HepG2 (cell line): ENCODE data around the gene PCOLCE2. TPM values are rescaled to one million over a fixed set of nuclear protein-coding genes. Genes with fewer than 3 reads are reported as not detected.

ENCODE experiments used
- ATF2 ChIP-seq: sonication (generic); formaldehyde crosslinking; IDR thresholded peaks from 2 replicates; pipeline ENCODE4 v1.4.0; 2020; ENCODE audit warnings: missing genetic modification reagents
- DMAP1 ChIP-seq: IDR thresholded peaks from 2 replicates; pipeline ENCODE4 v1.6.1; 2016
- GPN1 ChIP-seq: sonication (generic); formaldehyde crosslinking; IDR thresholded peaks from 2 replicates; pipeline ENCODE4 v1.5.1; 2020; ENCODE audit warnings: missing genetic modification reagents, borderline replicate concordance
- IRF2 ChIP-seq: IDR thresholded peaks from 2 replicates; pipeline ENCODE4 v1.6.1; 2018; ENCODE audit warnings: missing genetic modification reagents, missing compliant biosample characterization
- KDM6A ChIP-seq: IDR thresholded peaks from 2 replicates; pipeline ENCODE4 v1.6.1; 2016; ENCODE audit warnings: low read depth
- LRRFIP1 ChIP-seq: sonication (generic); formaldehyde crosslinking; conservative IDR thresholded peaks from 2 replicates; pipeline ENCODE4 v1.4.0; 2020; ENCODE audit warnings: missing genetic modification reagents
- MNT ChIP-seq: fragments of 450-650 bp; IDR thresholded peaks from 2 replicates; pipeline ENCODE4 v1.6.1; 2016
- MXD4 ChIP-seq: IDR thresholded peaks from 2 replicates; pipeline ENCODE4 v1.6.1; 2016; ENCODE audit warnings: mild to moderate bottlenecking, missing biosample characterization, missing genetic modification reagents
- TCF7 ChIP-seq: sonication (generic); IDR thresholded peaks from 2 replicates; pipeline ENCODE4 v1.6.1; 2016; ENCODE audit warnings: antibody characterized with exemption, low read depth
- TFDP2 ChIP-seq: sonication (generic); formaldehyde crosslinking; IDR thresholded peaks from 2 replicates; pipeline ENCODE4 v1.4.0; 2020; ENCODE audit warnings: missing genetic modification reagents
- TRAFD1 ChIP-seq: sonication (generic); formaldehyde crosslinking; IDR thresholded peaks from 2 replicates; pipeline ENCODE4 v1.5.1; 2020; ENCODE audit warnings: missing genetic modification reagents, mild to moderate bottlenecking, borderline replicate concordance
- ZFP91 ChIP-seq: sonication (generic); formaldehyde crosslinking; IDR thresholded peaks from 2 replicates; pipeline ENCODE4 v1.9.0; 2022; ENCODE audit warnings: missing genetic modification reagents, mild to moderate bottlenecking, borderline replicate concordance
- ZNF224 ChIP-seq: sonication (generic); formaldehyde crosslinking; IDR thresholded peaks from 2 replicates; pipeline ENCODE4 v1.5.0; 2020; ENCODE audit warnings: mild to moderate bottlenecking, missing genetic modification reagents
- ZNF230 ChIP-seq: sonication (generic); formaldehyde crosslinking; IDR thresholded peaks from 2 replicates; pipeline ENCODE4 v1.4.0; 2020; ENCODE audit warnings: mild to moderate bottlenecking, missing genetic modification reagents
- ZNF343 ChIP-seq: sonication (generic); formaldehyde crosslinking; IDR thresholded peaks from 2 replicates; pipeline ENCODE4 v1.4.0; 2020; ENCODE audit warnings: mild to moderate bottlenecking, missing genetic modification reagents
- ZNF432 ChIP-seq: sonication (generic); formaldehyde crosslinking; IDR thresholded peaks from 2 replicates; pipeline ENCODE4 v1.5.0; 2020; ENCODE audit warnings: missing genetic modification reagents, mild to moderate bottlenecking, borderline replicate concordance
- ZNF441 ChIP-seq: sonication (generic); formaldehyde crosslinking; IDR thresholded peaks from 2 replicates; pipeline ENCODE4 v1.7.0; 2021; ENCODE audit warnings: missing genetic modification reagents, borderline replicate concordance
- ZNF670 ChIP-seq: sonication (generic); formaldehyde crosslinking; IDR thresholded peaks from 2 replicates; pipeline ENCODE4 v1.8.0; 2022; ENCODE audit warnings: mild to moderate bottlenecking, missing genetic modification reagents, borderline replicate concordance
- ZSCAN20 ChIP-seq: sonication (generic); formaldehyde crosslinking; IDR thresholded peaks from 2 replicates; pipeline ENCODE4 v1.4.0; 2020; ENCODE audit warnings: missing genetic modification reagents, mild to moderate bottlenecking, borderline replicate concordance
- polyA plus RNA-seq, 8 experiments: library from polyadenylated mRNA; depleted of rRNA in 3 of 8; stranded (reverse) in 7 of 8; unstranded in 1 of 8; fragments of >200 nt; fragmentation: Illumina TruSeq in 4 of 8; extraction: Trizol in 4 of 8; gene quantifications; 2 replicates each; pipeline versions ENCODE4 v1.2.1 to v1.2.3, GENCODE V29; 2011 to 2016; ENCODE audit warnings: low read depth in 4 of 8, missing spikeins in 1 of 8, mixed read lengths in 1 of 8; ENCODE audit not compliant: insufficient read depth in 1 of 8
- total RNA-seq, 5 experiments: library from RNA; depleted of rRNA; stranded (reverse); fragments of >200 nt; fragmentation: Illumina TruSeq; extraction: Trizol; gene quantifications; 2 replicates each; pipeline ENCODE4 v1.2.3, GENCODE V29; 2016; ENCODE audit warnings: low read depth in 1 of 5

The PCOLCE2 gene
- total and polyA plus RNA-seq, 2 of the 13 experiments (the other 11 are each of a cell fraction or from before 2014, with no cell fraction given), result 0.71 to 2.0 TPM

- TF ChIP-seq ATF2 (no peak), ZNF441 (CRISPR knock-in tag) (no peak; the same call in 1 of the 2 replicates), ZFP91 (peak; percentile 41; the same call in 1 of the 2 replicates), LRRFIP1 (CRISPR knock-in tag) (no peak), DMAP1 (CRISPR knock-in tag) (no peak), GPN1 (no peak), ZNF224 (CRISPR knock-in tag) (peak; percentile 78; the same call in 1 of the 2 replicates), ZNF230 (CRISPR knock-in tag) (peak; percentile 81), ZNF670 (CRISPR knock-in tag) (no peak), KDM6A (CRISPR knock-in tag) (no peak), MXD4 (CRISPR knock-in tag) (0 out of 2 replicates have a peak, but pooled peaks have one; percentile 20), ZSCAN20 (CRISPR knock-in tag) (peak; percentile 69; the same call in 1 of the 2 replicates), IRF2 (CRISPR knock-in tag) (no peak), ZNF343 (CRISPR knock-in tag) (no peak; the same call in 1 of the 2 replicates), TCF7 (no peak), TFDP2 (CRISPR knock-in tag) (peak; percentile 15; the same call in 1 of the 2 replicates), ZNF432 (CRISPR knock-in tag) (no peak), TRAFD1 (CRISPR knock-in tag) (no peak), MNT (0 out of 2 replicates have a peak, but pooled peaks have one; percentile 12)
Observed at GRCh38 chr3:142888481-142889211, at the start of gene PCOLCE2 (continued).
